HL-60 (cell line): Measurements from ENCODE around the gene PTPRC.

Experiments
- DNase-seq, 2 experiments: peaks; one replicate each; pipeline ENCODE4 v3.0.0-alpha.2; 2010 to 2020; ENCODE audit warnings: low read depth in 1 of 2, low spot score in 1 of 2
- H3K27ac ChIP-seq: fragments of 250-450 bp; sonication (Bioruptor Pico); replicated peaks from 2 replicates; pipeline ENCODE4 v1.5.1; 2020; ENCODE audit warnings: mild to moderate bottlenecking, moderate library complexity
- H3K27me3 ChIP-seq: fragments of 250-450 bp; sonication (Bioruptor Pico); 2 replicates; pipeline ENCODE4 v1.5.1; 2021; ENCODE audit warnings: mild to moderate bottlenecking, moderate library complexity; ENCODE audit not compliant: insufficient read depth, poor library complexity, severe bottlenecking
- H3K4me3 ChIP-seq: replicated peaks from 2 replicates; pipeline ENCODE4 v1.5.1; 2011; ENCODE audit warnings: mild to moderate bottlenecking, control low read depth, low read length; ENCODE audit not compliant: insufficient read depth
- CTCF ChIP-seq: IDR thresholded peaks from one replicate; pipeline ENCODE4 v1.5.1; 2011; ENCODE audit warnings: low read length, control low read depth, inconsistent platforms; ENCODE audit not compliant: insufficient read depth
- GABPA ChIP-seq: IDR thresholded peaks from 2 replicates; pipeline ENCODE4 v1.6.1; 2012; ENCODE audit warnings: low read depth
- POLR2AphosphoS5 ChIP-seq: IDR thresholded peaks from 2 replicates; pipeline ENCODE4 v1.6.1; 2012; ENCODE audit warnings: low read depth
- REST ChIP-seq: IDR thresholded peaks from 2 replicates; pipeline ENCODE4 v1.6.1; 2012; ENCODE audit warnings: low read depth; ENCODE audit not compliant: insufficient replicate concordance
- SPI1 ChIP-seq: IDR thresholded peaks from 2 replicates; pipeline ENCODE4 v1.6.1; 2012; ENCODE audit warnings: low read depth, mild to moderate bottlenecking, borderline replicate concordance
- long read RNA-seq: library from polyadenylated mRNA; unstranded; transcript quantifications from one replicate; pipeline ENCODE4 v2.0.0, GENCODE V29; 2020

PTPRC gene
- long read RNA-seq, full-length matches to known transcripts = 37 of 316 reads
- long read RNA-seq, partial matches to known transcripts = 212 of 316 reads
- long read RNA-seq, other reads (novel, unspliced or antisense) = 67 of 316 reads

GRCh38 chr1:198638894-198639635 is at the start of gene PTPRC:
PTPRC (plus strand) TSS chr1:198639040; CDS start chr1:198639269, 229 bp downstream.
- Histone ChIP-seq H3K27ac (peak within 1 kb of the TSS; percentile 89), H3K27me3 (no peaks in the 10 kb centered on the region), H3K4me3 (peak within 1 kb of the TSS; percentile 56)
- TF ChIP-seq REST (no peak), SPI1 (peak; percentile 98)
- peak in 1 of 2 experiments; percentile 79 for DNase-seq

- Histone ChIP-seq H3K27ac (no peak overlapping the region), H3K27me3 (no peaks in the 10 kb centered on the region), H3K4me3 (no peak overlapping the region)
- TF ChIP-seq GABPA (no peak), REST (no peak), SPI1 (no peak), CTCF (no peak), POLR2AphosphoS5 (no peak)
- DNase-seq = no peak
Observed at GRCh38 chr1:198590454-198590853, 48.4 kb upstream of the PTPRC start.

- Histone ChIP-seq H3K27ac (no peak overlapping the region), H3K27me3 (no peaks in the 10 kb centered on the region), H3K4me3 (no peak overlapping the region)
- DNase-seq = no peak
- TF ChIP-seq POLR2AphosphoS5 = no peak
- TF ChIP-seq CTCF = no peak
- TF ChIP-seq REST = no peak
- no peak for TF ChIP-seq GABPA
- no peak for TF ChIP-seq SPI1
Observed at GRCh38 chr1:198595765-198596164, 43.1 kb upstream of the PTPRC start.
